Testis (tissue), 3 donors: ENCODE data around the gene OTOA. TPM values are rescaled to one million over a fixed set of nuclear protein-coding genes. Genes with fewer than 3 reads are reported as not detected.

ENCODE experiments used
- DNase-seq: peaks from one replicate; pipeline ENCODE4 v3.0.0-alpha.2; 2019
- H3K27ac ChIP-seq, 2 donors: fragments of 200-600 bp; sonication (generic); one replicate each; pipeline ENCODE4 v1.5.1; 2019
- H3K27me3 ChIP-seq: fragments of 200-600 bp; sonication (generic); one replicate; pipeline ENCODE4 v1.5.1; 2019
- H3K36me3 ChIP-seq: fragments of 200-600 bp; sonication (generic); one replicate; pipeline ENCODE4 v1.5.1; 2017; ENCODE audit warnings: low read depth; ENCODE audit errors: missing control alignments
- H3K4me1 ChIP-seq: fragments of 200-600 bp; sonication (generic); one replicate; pipeline ENCODE4 v1.5.1; 2019
- H3K4me3 ChIP-seq, 2 donors: fragments of 200-600 bp; sonication (generic); one replicate each; pipeline ENCODE4 v1.5.1; 2017 to 2019
- H3K9me3 ChIP-seq: fragments of 200-600 bp; sonication (generic); one replicate; pipeline ENCODE4 v1.5.1; 2017
- POLR2A ChIP-seq: fragments of 450-650 bp; IDR thresholded peaks from one replicate; pipeline ENCODE4 v1.6.1; 2017; ENCODE audit warnings: antibody characterized with exemption, mild to moderate bottlenecking, moderate library complexity
- WGBS, 2 donors: methylation state at CpG; one replicate each; pipeline ENCODE4 v1.1.5; 2018; 5-methylcytosine and 5-hydroxymethylcytosine counted together
- intact Hi-C: fragments of 100-400 bp; cut with DNase I; formaldehyde crosslinking; loops from one replicate; pipeline ENCODE4 v1.15.1; 2023; ENCODE audit warnings: low total_unique reads
- polyA plus RNA-seq: library from polyadenylated mRNA; stranded (reverse); fragments of 350-450 nt; fragmentation: Illumina TruSeq; extraction: RNeasy Lipid Tissue Mini Kit (QIAGEN cat#74804); gene quantifications from one replicate; pipeline ENCODE4 v1.2.3, GENCODE V29; 2014; ENCODE audit warnings: low read depth, low replicate concordance; ENCODE audit not compliant: insufficient read depth
- total RNA-seq, 2 donors: library from RNA; depleted of rRNA; stranded (reverse); fragments of >200 nt; gene quantifications; one replicate each; pipeline ENCODE4 v1.2.3, GENCODE V29; 2016
- TF ChIP-seq, protein P1 (sequence below), 3 experiments: fragments of 450-650 bp in 2 of 3; fragments of 200-600 bp in 1 of 3; sonication (generic) in 1 of 3; IDR thresholded peaks; one replicate each; pipeline ENCODE4 v1.5.1; 2016 to 2019; ENCODE audit warnings: antibody characterized with exemption in 3 of 3, mild to moderate bottlenecking in 2 of 3, moderate library complexity in 1 of 3

OTOA gene
- total and polyA plus RNA-seq, 3 donors from 2014 or later, result 6.5 to 19.7 (median 11.2) TPM

DNA sequence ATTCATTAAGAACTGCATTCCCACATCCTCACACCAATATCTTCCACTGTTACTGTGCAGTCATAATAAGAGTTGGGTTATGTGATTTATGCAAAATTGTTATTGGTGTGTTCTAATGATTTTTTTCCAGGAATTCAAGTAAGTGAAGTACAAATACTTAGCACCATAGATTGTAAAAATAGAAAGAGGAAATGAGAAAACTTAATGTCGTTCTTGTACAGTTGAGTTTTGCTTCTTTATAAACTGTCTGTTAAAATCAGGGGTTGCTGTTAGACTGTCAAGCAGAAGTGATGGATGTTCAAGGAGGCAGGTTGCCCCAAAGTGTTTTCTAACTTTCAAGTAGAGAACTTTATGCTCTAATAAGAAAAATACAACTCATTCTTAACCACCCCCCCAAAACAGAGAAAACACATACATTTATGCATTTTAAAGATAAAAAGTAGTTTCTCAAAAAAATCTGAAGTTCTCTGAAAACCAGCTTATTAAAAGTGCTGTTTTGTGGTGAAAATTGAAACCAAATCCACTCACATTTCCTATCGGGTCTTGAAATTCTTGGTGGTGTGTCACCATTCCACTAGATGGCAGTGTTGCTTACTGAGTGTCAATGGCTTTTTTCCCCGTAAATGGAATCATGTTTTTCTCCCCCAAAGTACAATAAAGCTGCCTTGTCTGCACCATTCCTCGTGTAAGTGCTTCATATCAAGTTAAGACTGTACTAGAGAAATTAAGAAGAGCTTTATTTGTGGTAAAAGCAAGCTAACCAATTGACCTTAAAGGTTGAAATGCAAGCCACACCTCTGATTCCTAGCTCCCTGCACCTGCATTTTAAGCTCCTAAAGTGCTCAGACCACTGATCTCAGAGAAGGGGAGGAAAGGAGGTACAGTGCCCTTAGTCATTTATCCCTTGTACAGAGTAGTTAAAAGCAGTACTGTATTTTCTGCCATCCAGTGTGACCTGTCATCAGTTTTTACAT lies 6.7 kb upstream of the OTOA start:
- no peaks in the 10 kb centered on the region for H3K27me3 ChIP-seq
- intact Hi-C loops, result no loop called here
- no peaks in the 10 kb centered on the region for H3K36me3 ChIP-seq
- TF ChIP-seq, protein P1, sequence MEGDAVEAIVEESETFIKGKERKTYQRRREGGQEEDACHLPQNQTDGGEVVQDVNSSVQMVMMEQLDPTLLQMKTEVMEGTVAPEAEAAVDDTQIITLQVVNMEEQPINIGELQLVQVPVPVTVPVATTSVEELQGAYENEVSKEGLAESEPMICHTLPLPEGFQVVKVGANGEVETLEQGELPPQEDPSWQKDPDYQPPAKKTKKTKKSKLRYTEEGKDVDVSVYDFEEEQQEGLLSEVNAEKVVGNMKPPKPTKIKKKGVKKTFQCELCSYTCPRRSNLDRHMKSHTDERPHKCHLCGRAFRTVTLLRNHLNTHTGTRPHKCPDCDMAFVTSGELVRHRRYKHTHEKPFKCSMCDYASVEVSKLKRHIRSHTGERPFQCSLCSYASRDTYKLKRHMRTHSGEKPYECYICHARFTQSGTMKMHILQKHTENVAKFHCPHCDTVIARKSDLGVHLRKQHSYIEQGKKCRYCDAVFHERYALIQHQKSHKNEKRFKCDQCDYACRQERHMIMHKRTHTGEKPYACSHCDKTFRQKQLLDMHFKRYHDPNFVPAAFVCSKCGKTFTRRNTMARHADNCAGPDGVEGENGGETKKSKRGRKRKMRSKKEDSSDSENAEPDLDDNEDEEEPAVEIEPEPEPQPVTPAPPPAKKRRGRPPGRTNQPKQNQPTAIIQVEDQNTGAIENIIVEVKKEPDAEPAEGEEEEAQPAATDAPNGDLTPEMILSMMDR (IDR thresholded peaks at IDR 0.05), result peak; percentile 52 to 86 (median 78)
- TF ChIP-seq POLR2A, result no peak
- peak; percentile 36 for DNase-seq
- no peak overlapping the region for H3K27ac ChIP-seq
- no peaks in the 10 kb centered on the region for H3K9me3 ChIP-seq
- no peaks in the 10 kb centered on the region for H3K4me1 ChIP-seq
- WGBS, 2 donors, result 27 to 32% methylated on average over 4 of the region's 4 CpGs
- H3K4me3 ChIP-seq, result no peak overlapping the region

DNA sequence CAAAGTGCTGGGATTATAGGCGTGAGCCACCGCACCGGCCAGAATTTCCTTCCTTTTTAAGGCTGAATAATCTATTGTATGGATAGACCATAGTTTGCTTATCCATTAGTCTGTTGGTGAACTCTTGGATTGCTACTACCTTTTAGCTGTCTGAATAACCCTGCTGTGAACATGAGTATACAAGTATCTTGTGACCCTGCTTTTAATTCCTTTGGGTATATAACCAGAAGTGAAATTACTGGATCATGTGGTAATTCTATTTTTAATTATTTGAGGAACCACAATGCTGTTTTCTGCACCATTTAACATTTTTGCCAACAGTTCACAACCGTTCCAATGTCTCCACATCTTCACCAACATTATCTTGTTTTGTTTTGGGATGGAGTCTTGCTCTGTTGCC lies 4.6 kb upstream of the OTOA start:
- DNase-seq, result no peak
- Histone ChIP-seq H3K27me3 (no peaks in the 10 kb centered on the region), H3K36me3 (no peaks in the 10 kb centered on the region), H3K4me3 (no peak overlapping the region), H3K9me3 (no peaks in the 10 kb centered on the region), H3K27ac (no peak overlapping the region), H3K4me1 (no peaks in the 10 kb centered on the region)
- intact Hi-C loops, result no loop called here
- 84 to 88% methylated on average over 4 of the region's 4 CpGs for WGBS, 2 donors
- TF ChIP-seq POLR2A, result no peak
- TF ChIP-seq, protein P1 (IDR thresholded peaks at IDR 0.05), result no peak

DNA sequence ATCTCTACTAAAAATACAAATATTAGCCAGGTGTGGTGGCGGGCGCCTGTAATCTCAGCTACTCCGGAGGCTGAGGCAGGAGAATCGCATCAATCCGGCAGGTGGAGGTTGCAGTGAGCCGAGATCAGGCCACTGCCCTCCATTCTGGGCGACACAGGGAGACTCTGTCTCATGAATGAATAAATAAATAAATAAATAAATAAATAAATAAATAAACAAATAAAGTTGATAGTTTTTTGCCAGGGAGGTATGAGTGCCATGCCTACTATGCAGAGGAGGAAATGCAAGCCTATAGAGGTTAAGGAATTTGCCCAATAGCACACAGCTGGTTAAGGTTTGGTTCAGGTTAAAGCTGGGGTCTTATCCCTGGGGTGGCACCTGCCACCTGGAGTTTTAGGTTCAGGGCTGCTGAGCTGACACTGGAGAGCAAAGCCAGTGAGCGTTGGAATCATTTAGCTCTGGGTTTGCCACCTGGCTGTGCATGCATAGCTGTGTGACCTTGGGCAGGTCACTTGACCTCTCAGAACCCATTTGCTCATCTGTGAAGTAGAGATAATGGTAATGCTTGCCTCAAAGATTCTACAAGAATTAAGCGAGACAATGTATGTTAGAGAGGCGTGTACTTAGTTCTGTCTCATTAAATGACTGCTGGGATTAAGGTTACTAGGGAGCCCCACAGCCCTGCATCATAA lies 1.2 kb downstream of the OTOA start:
- 88 to 93% methylated on average over 10 of the region's 10 CpGs for WGBS, 2 donors
- Histone ChIP-seq H3K9me3 (no peaks in the 10 kb centered on the region), H3K36me3 (no peaks in the 10 kb centered on the region), H3K4me3 (no peak overlapping the region), H3K27ac (no peak overlapping the region), H3K27me3 (no peaks in the 10 kb centered on the region), H3K4me1 (no peaks in the 10 kb centered on the region)
- DNase-seq, result no peak
- TF ChIP-seq, protein P1 (IDR thresholded peaks at IDR 0.05), result no peak
- no peak for TF ChIP-seq POLR2A
- intact Hi-C loops, result no loop called here

- Histone ChIP-seq H3K9me3 (no peaks in the 10 kb centered on the region), H3K27ac (no peak overlapping the region), H3K4me1 (no peaks in the 10 kb centered on the region), H3K27me3 (no peaks in the 10 kb centered on the region), H3K36me3 (no peaks in the 10 kb centered on the region), H3K4me3 (no peak overlapping the region)
- no peak for TF ChIP-seq POLR2A
- TF ChIP-seq, protein P1 (IDR thresholded peaks at IDR 0.05), result no peak
- WGBS, 2 donors, result 30 to 57% methylated on average over 3 of the region's 3 CpGs
- intact Hi-C loops, result no loop called here
- no peak for DNase-seq
Measured at GRCh38 chr16:21666772-21667171, 3.0 kb downstream of the OTOA start.
